Cortex of kidney (tissue), 1 donor: ENCODE results near the gene ZNF516.
"Not testable (repeated sequence)": the region's sequence is repeated elsewhere in the genome, so short reads cannot be mapped to it uniquely, and the experiment has no call there.

Experiments
- DNase-seq: peaks from one replicate; lab custom pipeline; 2025; lab: John Stamatoyannopoulos, UW

ZNF516 gene, protein sequence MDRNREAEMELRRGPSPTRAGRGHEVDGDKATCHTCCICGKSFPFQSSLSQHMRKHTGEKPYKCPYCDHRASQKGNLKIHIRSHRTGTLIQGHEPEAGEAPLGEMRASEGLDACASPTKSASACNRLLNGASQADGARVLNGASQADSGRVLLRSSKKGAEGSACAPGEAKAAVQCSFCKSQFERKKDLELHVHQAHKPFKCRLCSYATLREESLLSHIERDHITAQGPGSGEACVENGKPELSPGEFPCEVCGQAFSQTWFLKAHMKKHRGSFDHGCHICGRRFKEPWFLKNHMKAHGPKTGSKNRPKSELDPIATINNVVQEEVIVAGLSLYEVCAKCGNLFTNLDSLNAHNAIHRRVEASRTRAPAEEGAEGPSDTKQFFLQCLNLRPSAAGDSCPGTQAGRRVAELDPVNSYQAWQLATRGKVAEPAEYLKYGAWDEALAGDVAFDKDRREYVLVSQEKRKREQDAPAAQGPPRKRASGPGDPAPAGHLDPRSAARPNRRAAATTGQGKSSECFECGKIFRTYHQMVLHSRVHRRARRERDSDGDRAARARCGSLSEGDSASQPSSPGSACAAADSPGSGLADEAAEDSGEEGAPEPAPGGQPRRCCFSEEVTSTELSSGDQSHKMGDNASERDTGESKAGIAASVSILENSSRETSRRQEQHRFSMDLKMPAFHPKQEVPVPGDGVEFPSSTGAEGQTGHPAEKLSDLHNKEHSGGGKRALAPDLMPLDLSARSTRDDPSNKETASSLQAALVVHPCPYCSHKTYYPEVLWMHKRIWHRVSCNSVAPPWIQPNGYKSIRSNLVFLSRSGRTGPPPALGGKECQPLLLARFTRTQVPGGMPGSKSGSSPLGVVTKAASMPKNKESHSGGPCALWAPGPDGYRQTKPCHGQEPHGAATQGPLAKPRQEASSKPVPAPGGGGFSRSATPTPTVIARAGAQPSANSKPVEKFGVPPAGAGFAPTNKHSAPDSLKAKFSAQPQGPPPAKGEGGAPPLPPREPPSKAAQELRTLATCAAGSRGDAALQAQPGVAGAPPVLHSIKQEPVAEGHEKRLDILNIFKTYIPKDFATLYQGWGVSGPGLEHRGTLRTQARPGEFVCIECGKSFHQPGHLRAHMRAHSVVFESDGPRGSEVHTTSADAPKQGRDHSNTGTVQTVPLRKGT

DNA sequence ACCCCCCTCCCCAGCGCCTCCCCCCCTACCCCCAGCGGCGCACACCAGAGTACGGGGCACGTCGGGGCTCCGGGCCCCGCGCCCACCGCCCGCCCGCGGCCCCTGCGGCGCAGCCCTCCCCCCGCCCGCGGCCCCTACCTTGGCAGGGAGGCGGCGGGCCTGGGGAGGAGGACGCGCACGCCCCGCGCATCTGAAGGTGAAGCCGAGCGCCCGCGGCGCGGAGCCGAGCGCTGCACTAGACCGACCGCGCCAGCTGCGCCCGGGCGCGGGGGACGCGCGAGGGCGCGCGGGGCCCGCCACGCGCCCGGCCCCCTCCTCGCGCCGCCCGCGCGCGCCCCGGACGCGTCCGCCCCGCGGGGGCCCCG lies at the start of gene ZNF516:
Gene ZNF516 (minus strand): TSS at position 237 of the 365 bp plus-strand sequence. CDS start 52,188 bp downstream, outside the sequence.
- no peak for DNase-seq

DNA sequence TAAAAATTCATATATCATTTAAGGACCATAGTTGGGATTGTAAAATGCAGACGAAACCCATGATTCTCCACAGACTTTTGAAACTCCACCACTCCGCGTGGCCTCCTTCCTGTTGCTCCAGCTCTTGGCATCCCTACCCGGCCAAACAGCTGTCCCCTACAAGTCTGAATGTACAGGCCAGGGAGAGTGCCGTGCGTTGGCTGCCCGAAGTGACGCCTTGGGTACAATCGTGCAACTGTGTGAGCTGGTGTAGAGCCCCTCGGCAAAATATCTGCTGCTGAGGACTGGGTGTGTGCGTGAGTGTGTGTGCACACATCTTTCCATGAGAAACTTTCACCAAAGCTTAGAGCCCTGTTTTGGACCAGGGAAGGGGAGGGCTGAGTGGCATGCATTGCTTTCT lies 43.8 kb upstream of the ZNF516 start:
- DNase-seq: no peak

DNA sequence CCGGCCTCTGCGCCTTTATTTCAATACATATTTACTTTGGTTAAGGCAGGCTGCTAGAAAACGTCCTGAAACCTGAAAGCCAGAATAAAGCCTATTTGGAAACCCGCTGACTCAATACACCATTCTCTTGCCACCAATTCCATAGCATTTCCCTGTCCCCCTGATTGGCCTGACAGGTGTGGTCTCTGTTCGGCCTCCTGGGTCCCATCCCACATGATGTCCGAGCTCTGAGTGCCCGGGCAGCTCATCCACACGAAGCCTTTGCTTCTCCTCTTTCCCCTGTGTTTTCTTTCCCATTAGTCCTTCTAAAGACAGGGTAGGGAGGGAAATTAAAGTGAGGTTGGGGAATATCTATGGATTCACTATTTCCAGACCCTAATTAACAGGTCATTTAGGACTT lies 42.6 kb upstream of the ZNF516 start:
- no peak for DNase-seq

DNA sequence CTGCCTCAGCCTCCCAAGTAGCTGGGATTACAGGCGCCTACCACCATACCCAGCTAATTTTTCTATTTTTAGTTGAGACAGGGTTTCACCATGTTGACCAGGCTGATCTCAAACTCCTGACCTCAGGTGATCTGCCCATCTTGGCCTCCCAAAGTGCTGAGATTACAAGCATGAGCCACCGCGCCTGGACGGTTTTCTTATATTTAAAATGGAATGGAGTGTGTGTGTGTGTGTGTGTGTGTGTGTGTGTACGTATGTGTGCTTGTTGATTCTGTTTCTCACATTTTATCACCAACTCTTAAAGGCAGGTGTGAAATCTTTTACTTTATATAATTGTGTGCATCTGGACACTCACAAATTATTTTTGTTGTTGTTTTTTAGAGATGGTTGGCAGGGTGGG lies 41.6 kb upstream of the ZNF516 start:
- DNase-seq: not testable (repeated sequence)

DNA sequence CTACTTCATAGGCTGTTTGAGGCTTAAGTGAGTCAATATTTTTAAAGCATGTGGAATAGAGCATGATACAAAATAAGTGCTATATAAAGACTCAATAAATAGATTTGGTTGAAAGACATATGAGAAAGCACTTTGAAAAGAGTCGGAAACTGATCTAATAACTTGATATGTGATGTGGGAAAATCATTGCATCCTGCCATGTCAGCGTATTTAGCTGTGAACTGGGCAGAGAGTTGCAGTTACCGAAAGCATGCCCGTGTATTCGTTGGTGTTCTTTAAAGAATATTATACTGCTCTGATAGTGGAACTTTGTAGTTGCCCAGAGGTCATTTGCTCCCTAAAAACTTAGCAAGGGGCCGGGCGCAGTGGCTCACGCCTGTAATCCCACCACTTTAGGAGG lies 37.8 kb upstream of the ZNF516 start:
- DNase-seq: no peak

DNA sequence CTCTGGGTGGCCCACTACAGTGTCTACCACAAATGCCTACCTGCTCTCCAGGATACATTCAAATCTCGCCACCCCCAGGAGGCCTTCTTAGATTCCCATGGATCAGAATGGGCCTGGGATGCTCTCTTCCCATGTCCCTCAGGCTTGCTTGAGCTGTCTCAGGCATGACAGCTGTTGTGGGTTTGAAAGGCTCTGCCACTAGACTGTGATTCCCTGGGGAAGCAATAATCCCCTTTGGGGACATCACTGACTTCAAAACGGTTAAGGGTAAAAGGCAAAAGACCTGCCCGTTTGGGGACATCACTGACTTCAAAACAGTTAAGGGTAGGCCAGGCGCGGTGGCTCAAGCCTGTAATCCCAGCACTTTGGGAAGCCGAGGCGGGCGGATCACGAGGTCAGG lies 35.8 kb upstream of the ZNF516 start:
- no peak for DNase-seq

DNA sequence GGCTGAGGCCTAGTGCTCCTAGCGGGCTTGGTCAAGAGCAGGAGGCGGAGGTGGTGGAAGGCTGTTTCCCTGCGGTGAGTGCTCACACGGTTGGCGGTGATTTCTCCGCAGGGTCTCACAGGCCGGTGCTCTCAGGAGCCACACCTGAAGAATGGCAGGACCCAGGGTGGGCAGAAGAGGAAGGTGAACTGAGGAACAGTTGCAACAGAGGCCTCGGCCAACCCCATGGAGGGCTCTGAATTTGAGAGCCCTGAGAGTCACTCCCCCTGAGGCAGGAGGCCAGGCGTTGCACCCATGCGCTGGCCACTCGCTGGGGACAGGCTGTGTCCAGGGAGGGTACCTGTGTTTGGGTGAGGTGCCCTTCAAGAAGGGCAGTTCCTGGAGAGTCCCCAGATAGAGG lies 35.3 kb upstream of the ZNF516 start:
- no peak for DNase-seq

DNA sequence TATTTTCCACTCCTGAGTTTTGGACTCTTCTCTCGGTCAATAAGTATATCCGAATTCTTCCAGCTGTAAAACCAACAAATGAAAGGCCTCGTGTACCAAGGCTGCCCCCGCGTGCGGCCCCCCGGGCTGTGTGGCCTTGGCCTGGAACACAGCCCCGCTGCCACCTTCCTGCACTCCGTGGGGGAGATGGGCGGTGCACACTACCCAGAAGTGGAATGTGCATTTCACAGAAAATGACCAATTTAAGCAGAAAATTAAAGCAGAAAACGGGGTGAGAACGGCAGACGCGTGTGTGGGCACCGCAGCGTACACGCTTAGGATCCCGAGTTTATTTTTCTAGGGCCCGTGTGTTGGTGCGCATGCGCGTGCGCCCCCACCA lies 34.4 kb upstream of the ZNF516 start:
- no peak for DNase-seq

DNA sequence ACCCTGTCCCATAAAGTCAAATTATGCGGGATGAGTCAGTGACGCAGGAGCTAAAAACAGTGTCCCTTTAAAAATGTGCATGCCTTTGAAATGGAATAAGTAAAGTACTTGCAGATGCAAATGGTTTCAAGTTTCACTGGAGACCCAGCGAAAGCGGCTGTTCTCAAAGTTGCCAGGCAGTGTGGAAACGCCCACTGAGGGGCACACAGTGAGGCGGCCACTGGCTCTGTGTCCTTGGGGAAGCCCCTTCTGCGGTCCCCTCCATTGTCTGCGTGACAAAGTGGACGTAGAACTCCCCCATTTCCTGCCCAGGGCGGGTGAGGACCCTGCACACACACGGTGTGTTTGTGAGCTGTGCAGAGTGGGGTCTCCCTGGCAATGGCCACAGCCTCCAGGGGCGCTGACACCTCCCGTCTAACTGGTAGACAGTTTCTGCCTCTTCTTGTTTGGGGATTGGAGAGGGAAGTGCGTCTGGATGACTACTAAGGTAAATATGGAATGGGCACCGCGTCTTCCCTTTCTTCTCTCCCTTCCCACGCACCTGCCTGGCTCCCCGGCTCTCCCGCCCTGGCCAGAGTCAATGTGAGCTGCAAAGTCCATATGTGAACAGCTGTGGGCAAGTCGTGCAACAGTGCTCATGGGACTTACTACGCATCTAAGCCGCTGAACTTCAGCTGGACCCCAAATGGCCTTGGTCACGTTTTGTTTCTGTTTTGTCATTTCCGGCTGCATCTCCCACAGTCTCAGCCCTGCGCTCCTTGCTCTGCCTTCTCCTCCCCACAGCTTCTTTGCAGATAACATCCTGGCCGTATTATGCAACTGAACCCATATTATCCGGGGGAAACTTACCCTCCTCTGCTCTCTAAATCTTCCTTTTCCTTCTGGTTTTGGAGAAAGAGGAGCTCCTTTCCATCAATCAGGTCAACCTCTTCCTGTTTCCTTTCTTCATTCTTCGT lies 33.7 kb upstream of the ZNF516 start:
- no peak for DNase-seq

DNA sequence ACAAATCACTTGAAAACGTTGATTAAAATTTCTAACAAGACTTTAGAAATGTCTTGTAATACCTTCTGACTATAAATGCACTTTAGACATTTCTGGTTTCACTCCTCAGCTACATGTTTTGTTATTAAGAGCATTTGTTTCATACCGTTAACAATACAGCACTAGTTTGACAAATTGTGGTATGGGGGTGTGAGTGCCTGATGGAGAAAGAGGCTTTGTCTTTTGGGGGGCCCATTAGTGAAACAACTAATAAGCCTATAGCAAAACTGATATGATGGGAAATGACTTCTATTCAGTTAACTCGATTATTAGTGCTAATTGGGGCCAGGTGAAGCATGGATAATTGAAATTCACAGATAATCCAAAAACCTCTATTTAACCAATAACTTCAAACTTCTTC lies 30.9 kb upstream of the ZNF516 start:
- no peak for DNase-seq

DNA sequence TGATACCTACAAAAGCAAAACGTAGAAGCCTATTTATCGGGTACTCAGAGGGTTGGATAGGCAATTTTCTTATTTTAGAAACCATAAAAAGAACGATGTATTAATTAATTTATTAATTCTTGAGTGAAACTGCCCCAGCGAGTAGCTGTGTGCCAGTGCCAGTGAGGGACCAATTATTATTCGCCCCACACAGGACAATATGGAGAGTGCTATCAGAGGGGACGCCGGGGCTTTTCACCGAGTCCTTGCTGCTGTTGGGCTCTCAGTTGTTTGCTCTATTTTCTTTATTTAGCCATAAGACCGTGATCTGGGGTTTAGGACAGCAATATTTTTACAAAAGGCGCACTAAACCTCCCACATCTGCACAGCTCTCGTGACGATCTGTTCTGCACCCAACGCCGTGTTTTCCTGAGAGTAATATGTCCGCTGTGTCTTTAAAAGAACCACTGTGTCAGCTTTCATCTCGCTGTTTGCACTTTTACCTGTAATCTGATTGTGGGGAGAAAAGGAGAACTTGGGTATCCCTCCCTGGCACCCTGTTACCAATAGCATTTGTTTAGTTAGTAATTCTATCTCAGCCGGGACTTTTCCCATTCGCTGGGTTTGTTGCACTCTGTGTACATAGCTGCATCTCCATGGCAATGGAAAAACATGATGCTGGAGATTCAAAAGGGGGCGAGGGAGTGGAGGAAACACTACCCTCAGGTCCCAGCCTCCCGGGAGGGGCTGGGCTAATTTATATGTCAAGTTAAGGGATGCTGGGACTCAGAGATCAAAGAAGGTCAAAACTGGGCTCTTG lies 30.1 kb upstream of the ZNF516 start:
- DNase-seq: no peak

DNA sequence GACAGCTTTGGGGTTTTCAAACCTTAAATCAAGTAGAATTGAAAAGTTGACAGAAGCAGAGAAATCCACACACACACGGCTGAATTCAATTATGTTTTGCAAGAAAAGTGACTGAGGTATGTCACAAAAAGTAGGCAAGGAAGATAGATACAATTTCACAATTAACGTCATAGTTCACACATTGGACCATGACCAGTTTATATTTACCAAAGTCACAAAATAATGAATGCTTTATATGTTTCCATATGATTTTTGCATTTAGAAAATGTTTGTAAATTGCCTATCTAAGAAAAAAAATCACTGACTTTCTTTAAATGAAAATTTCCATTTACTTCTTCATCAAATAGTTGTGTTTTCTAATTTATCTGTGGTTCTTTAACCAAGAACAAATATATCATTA lies 29.4 kb upstream of the ZNF516 start:
- no peak for DNase-seq

DNA sequence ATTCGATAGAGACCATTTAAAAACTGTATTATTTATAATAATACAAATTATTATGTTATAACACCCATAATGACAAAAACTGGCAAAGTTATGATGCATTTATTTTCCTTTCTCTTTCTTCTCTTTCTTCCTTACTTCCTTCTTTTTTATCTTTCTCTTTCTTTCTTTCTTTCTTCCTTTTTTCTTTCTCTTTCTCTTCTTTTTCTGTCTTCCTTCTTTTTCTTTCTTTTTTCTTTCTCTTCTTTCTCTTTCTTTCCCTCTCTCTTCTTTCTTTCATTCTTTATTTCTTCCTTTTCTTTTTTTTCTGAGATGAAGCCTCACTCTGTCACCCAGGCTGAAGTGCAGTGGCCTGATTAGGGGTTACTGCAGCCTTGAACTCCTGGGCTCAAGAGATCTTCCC lies 27.5 kb upstream of the ZNF516 start:
- no peak for DNase-seq

DNA sequence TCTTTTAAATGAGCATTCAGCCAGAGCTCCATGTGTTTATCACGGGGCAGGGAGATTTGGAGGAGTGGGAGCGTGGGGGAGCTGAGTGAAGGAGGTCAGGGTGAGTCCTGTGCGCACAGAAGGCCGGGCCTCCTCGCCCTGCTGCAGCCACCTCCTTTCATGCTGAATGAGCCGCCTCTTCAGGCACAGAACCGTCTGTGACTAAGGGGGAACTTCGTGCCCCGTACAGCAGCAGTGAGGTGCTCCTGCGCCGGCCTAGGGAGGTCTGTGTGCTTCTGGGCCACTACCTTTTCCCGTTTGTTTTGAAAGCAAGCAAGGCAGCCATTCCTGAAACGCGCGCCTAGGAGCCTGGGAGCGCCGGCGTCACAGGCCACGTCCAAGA lies 27.1 kb upstream of the ZNF516 start:
- no peak for DNase-seq

DNA sequence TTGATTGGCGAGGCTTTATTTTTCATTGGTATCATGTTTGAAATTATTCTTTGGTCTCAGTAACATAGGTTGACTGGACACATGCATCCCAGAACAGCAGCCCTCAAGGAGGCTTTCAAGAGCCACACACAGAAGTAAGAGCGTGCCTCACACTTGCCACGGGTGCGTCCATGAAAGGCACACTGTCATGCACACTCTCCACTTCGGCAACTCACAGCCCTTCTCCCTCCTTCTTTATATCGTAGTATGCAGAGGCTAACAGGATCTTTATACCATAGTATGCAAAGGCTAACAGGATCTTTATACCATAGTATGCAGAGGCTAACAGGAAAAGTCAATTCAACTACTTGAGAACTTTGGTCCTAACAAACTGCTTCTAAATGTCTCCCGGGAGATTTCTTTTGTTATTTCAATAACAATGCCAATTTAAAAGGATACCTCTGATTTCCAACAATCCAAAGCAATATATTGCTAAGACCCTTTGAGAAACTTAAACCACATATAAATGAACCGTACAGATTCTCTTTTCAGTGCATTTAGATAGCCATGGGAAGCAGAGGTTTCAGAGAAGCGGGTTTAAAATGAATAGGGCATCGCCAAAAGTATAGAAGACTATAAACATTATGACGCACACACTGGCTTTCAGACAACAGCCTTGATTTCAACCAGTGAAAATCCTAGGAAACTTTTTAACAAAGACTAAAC lies 26.5 kb upstream of the ZNF516 start:
- DNase-seq: no peak

DNA sequence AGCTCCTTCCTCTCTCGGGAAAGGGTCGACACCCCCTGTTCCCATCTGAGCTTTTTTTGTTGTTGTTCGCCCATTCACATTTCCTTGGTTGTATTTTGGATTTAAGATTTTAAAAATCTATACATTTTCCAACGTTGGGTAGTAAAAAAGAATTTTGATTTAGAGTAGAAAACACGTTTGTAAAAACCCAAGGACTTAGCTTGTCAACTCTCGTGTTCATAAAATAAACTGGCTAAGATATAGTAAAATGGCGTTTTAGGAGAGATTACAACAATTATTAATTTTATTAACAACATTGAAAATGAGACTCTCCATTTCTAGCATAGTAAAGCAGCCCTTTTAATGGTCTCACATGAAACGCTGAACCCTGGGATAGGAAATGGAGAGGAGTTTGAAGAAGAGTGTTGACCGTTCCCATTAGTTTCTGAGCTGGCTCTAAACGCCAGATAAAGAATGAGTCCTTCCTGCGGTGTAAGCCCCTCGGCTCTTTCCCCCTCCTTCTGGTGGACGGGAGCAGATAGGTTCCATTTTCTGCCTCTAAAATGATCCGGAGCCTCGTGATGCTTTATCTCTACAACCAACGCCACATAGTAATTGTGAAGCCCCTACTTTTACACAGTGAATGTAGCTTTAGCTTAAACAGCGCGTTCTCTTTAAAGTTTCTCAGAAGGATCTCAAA lies 24.0 kb upstream of the ZNF516 start:
- DNase-seq: no peak

DNA sequence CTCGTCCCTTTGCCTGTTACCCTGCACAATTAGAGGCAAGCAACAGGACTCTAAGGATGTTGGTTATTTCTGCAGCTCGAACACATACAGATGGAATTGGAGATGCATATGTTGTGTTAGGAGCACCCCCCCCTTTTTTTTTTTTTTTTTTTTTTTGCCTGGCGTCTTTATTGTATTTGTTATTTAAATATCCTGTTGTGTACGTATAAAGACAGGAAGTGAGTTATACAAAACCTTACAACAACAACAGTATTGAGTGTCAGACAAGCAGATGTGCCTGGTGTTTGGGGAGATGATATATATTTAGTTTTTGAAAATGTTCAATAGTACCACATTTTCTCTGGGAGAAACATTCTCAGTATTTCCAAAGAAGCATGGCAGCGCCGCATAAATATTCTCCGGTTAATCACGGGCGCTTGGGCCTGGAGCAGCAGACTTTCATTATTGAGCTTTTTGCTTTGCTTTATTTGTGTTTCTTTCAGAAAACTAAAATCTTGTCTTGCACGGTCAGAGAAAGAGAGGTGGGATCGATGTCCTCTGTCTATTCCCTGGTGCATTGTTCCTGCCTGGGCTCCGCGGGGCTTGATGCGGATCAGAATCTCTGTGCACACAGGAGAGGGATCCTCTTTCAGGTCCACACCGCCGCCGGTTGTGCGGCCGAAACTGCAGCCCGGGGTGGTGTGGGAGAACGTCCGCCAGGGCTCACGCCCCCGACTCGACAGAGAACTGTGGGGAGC lies 23.2 kb upstream of the ZNF516 start:
- DNase-seq: no peak

DNA sequence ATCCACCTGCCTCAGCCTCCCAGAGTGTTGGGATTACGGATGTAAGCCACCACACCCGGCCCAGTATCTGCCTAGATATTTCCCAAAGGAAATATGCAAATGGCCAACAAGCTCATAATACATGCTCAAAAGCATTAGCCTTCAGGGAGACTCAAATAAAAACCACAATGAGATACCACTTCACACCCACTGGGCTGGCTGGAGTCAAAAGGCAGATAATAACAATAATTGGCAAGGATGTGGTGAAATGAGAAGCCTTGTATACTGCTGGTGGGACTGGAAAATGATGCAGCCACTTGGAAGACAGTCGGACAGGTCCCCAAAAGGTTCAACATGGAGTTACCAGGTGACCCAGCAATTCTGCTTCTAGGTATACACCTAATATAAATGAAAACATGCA lies 20.5 kb upstream of the ZNF516 start:
- DNase-seq: no peak

DNA sequence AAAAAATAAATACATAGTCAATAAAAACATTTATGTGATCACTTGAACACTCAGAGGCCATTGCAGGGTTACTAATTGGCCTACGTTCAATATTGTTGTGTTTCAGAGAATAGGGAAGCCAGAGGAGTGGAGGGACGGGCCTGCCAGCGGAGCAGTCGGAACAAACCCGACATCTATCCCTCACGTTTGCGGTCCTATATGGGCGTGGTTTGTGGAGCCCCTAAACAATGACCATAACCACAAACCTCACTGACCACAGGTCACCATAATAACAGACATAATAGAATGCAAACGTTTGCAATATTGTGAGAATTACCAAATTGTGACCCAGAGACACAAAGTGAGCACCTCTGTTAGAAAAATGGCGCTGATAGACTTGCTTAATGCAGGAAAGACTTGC lies 19.5 kb upstream of the ZNF516 start:
- DNase-seq: no peak
